Measurements from ENCODE around the gene IL37. TPM values are rescaled to one million over a fixed set of nuclear protein-coding genes. Genes with fewer than 3 reads are reported as not detected.

IL37 gene
- total and polyA plus RNA-seq, 10 donors = not detected

DNA sequence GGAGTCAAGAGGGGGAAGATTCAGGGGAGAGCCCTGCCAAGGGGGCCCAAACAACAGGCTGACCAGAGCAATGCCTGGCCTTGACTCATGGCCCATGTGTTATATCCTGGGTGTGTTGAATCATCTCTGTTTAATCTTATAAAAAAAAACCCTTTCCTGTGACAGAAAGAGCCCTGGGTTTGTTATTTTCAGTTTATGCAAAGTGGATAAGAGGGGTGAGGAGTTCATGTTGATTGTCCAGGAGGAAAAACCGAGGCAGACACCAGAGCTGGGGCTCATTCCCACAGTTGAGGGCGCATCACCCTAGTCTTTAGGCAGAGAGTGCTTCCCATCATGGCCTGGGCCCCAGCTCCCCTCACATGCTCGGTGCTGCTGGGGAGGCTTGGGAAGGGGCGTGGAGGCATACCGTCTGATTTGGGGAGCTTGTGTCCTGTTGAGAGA lies 30.9 kb upstream of the IL37 start:
- no peak overlapping the region for H3K4me3 ChIP-seq
- H3K9me3 ChIP-seq = no peaks in the 10 kb centered on the region
- intact Hi-C loops (cut with DNase I; ENCODE audit: low total_unique reads) = loop anchor here (5.0 kb wide), 1 partner anchor 128 kb away; no protein-coding TSS in a partner anchor
- 70 to 95% (median 87%) methylated on average over 5 of the region's 5 CpGs for WGBS, 5 donors
- H3K4me1 ChIP-seq = peaks cover 0 to 35% (median 14%) of the 10 kb centered on the region in 6 donors
- no peak for DNase-seq
- no peaks in the 10 kb centered on the region for H3K27me3 ChIP-seq (replicated peaks in 1 of 7)
- no peaks in the 10 kb centered on the region for H3K36me3 ChIP-seq
- H3K27ac ChIP-seq = peak overlapping the region in 1 of 8 donors; percentile 10
- no peak for TF ChIP-seq POLR2AphosphoS5 (IDR thresholded peaks at IDR 0.05)
- no peak for TF ChIP-seq CTCF (IDR thresholded peaks at IDR 0.05 in 8 of 11, conservative IDR thresholded peaks at IDR 0.05 in 3 of 11)
- TF ChIP-seq POLR2A (IDR thresholded peaks at IDR 0.05) = no peak

GRCh38 chr2:112880696-112881095 lies 30.3 kb upstream of the IL37 start:
- no peak for DNase-seq
- TF ChIP-seq POLR2AphosphoS5 (IDR thresholded peaks at IDR 0.05) (no peak), CTCF (IDR thresholded peaks at IDR 0.05 in 8 of 11, conservative IDR thresholded peaks at IDR 0.05 in 3 of 11) (no peak), POLR2A (IDR thresholded peaks at IDR 0.05) (no peak)
- Histone ChIP-seq H3K9me3 (no peaks in the 10 kb centered on the region), H3K27me3 (replicated peaks in 1 of 7) (no peaks in the 10 kb centered on the region), H3K27ac (peak overlapping the region in 1 of 8 donors; percentile 10), H3K36me3 (no peaks in the 10 kb centered on the region), H3K4me1 (peaks cover 0 to 36% (median 14%) of the 10 kb centered on the region in 6 donors), H3K4me3 (no peak overlapping the region)
- intact Hi-C loops (cut with DNase I; ENCODE audit: low total_unique reads) = loop anchor here (5.0 kb wide), 1 partner anchor 128 kb away; no protein-coding TSS in a partner anchor
- WGBS, 5 donors = 28 to 35% (median 31%) methylated on average over 7 of the region's 7 CpGs

GRCh38 chr2:112881217-112881985 lies 29.6 kb upstream of the IL37 start:
- DNase-seq = peak; percentile 70
- Histone ChIP-seq H3K4me1 (peaks cover 0 to 36% (median 14%) of the 10 kb centered on the region in 6 donors), H3K36me3 (no peaks in the 10 kb centered on the region), H3K27me3 (replicated peaks in 1 of 7) (no peaks in the 10 kb centered on the region), H3K27ac (peak overlapping the region in 1 of 8 donors; percentile 10), H3K4me3 (no peak overlapping the region), H3K9me3 (no peaks in the 10 kb centered on the region)
- no peak for TF ChIP-seq POLR2AphosphoS5 (IDR thresholded peaks at IDR 0.05)
- no peak for TF ChIP-seq POLR2A (IDR thresholded peaks at IDR 0.05)
- TF ChIP-seq CTCF (IDR thresholded peaks at IDR 0.05 in 8 of 11, conservative IDR thresholded peaks at IDR 0.05 in 3 of 11) = no peak
- intact Hi-C loops (cut with DNase I; ENCODE audit: low total_unique reads) = loop anchor here (5.0 kb wide), 1 partner anchor 129 kb away; no protein-coding TSS in a partner anchor
- 73 to 88% (median 80%) methylated on average over 5 of the region's 5 CpGs for WGBS, 5 donors

- 83 to 90% (median 86%) methylated on average over 2 of the region's 2 CpGs for WGBS, 5 donors
- intact Hi-C loops (cut with DNase I; ENCODE audit: low total_unique reads) = loop anchor here (5.0 kb wide), 1 partner anchor 131 kb away; no protein-coding TSS in a partner anchor
- H3K27ac ChIP-seq = no peak overlapping the region
- TF ChIP-seq POLR2AphosphoS5 (IDR thresholded peaks at IDR 0.05) (no peak), POLR2A (IDR thresholded peaks at IDR 0.05) (no peak), CTCF (IDR thresholded peaks at IDR 0.05 in 8 of 11, conservative IDR thresholded peaks at IDR 0.05 in 3 of 11) (no peak)
- no peak for DNase-seq
- H3K4me1 ChIP-seq = peaks cover 0 to 47% (median 14%) of the 10 kb centered on the region in 6 donors
- no peaks in the 10 kb centered on the region for H3K9me3 ChIP-seq
- no peak overlapping the region for H3K4me3 ChIP-seq
- no peaks in the 10 kb centered on the region for H3K36me3 ChIP-seq
- no peaks in the 10 kb centered on the region for H3K27me3 ChIP-seq (replicated peaks in 1 of 7)
Observed at GRCh38 chr2:112883669-112884068, 27.3 kb upstream of the IL37 start.
